Measurements from ENCODE around the gene SETDB2. TPM values are rescaled to one million over a fixed set of nuclear protein-coding genes. Genes with fewer than 3 reads are reported as not detected.

Gene SETDB2
- total and polyA plus RNA-seq, 2 of the 13 experiments (the other 11 are each of a cell fraction or from before 2014, with no cell fraction given): 8.1 to 8.7 TPM

DNA sequence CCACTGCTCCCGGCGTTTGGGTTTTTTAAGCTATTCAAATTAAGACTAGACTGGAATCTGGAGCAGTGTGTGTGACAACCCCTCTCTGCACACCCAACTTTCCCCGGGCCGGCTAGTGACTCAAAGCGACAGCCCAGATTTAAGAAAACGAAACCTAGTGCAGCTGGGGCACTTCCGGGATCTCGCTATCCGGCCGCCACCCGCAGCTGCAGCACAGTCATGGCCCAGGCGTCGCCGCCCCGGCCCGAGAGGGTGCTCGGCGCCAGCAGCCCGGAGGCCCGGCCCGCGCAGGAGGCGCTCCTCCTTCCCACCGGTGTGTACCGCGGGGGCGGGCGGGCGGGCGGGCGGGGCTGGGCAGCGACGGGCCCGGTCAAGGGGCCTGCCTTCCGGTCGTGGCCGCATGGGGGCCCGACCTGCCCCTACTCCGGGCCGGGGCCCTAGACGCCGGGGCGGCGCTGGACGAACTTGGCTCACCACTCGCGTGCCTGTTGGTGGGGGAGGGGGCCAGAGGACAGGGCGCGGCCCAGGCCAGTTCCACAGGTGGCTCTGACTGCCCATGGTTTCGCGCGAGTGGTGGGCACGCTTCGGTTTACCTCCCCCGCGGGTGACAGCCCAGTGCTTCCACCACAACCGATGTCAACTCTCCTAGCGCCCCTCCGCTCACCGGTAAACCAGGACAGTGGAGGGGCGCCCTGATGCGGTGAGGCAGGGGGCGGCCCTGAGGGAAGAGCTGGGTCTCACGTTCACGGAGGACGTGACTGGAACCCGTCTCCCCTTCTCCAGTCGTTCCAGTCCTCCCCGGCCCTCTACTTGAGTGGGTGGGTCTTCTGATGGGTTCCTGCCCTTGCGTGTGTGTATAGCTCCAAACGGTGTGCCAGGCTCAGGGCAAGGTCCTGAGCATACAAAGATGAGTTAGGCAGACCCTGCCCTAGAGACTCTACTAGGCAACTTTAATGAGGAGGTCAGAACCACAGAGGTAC, 52.0 kb downstream of the SETDB2 start, which contains the start of gene PHF11 (continued):
- TF ChIP-seq, protein P1, sequence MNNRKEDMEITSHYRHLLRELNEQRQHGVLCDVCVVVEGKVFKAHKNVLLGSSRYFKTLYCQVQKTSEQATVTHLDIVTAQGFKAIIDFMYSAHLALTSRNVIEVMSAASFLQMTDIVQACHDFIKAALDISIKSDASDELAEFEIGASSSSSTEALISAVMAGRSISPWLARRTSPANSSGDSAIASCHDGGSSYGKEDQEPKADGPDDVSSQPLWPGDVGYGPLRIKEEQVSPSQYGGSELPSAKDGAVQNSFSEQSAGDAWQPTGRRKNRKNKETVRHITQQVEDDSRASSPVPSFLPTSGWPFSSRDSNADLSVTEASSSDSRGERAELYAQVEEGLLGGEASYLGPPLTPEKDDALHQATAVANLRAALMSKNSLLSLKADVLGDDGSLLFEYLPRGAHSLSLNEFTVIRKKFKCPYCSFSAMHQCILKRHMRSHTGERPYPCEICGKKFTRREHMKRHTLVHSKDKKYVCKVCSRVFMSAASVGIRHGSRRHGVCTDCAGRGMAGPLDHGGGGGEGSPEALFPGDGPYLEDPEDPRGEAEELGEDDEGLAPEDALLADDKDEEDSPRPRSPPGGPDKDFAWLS (CRISPR knock-in tag; IDR thresholded peaks at IDR 0.05; ENCODE audit: borderline replicate concordance): no peak
- TF ChIP-seq HMG20B (CRISPR knock-in tag; conservative IDR thresholded peaks at IDR 0.05): 0 out of 2 replicates have a peak, but pooled peaks have one; percentile 13
- no peak for TF ChIP-seq ZNF850 (CRISPR knock-in tag; conservative IDR thresholded peaks at IDR 0.05)
- TF ChIP-seq, protein P2, sequence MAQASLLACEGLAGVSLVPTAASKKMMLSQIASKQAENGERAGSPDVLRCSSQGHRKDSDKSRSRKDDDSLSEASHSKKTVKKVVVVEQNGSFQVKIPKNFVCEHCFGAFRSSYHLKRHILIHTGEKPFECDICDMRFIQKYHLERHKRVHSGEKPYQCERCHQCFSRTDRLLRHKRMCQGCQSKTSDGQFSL (CRISPR knock-in tag; IDR thresholded peaks at IDR 0.05): peak; percentile 62; the same call in 1 of the 2 replicates
- 0 out of 2 replicates have a peak, but pooled peaks have one; percentile 67 for TF ChIP-seq PCBP1 (IDR thresholded peaks at IDR 0.05; ENCODE audit: borderline replicate concordance, low read depth, low read length)
- no peak for TF ChIP-seq NFIB (CRISPR knock-in tag; IDR thresholded peaks at IDR 0.05; ENCODE audit: borderline replicate concordance)
- TF ChIP-seq MTF2 (CRISPR knock-in tag; IDR thresholded peaks at IDR 0.05; ENCODE audit: borderline replicate concordance): no peak
- no peak for TF ChIP-seq MATR3 (CRISPR knock-in tag; IDR thresholded peaks at IDR 0.05)
- no peak for TF ChIP-seq FOSL1 (CRISPR knock-in tag; IDR thresholded peaks at IDR 0.05; ENCODE audit: borderline replicate concordance)
- no peak for TF ChIP-seq EHMT2 (IDR thresholded peaks at IDR 0.05; ENCODE audit: borderline replicate concordance, low read depth, low read length)
- no peak; the same call in 1 of the 2 replicates for TF ChIP-seq MAZ (IDR thresholded peaks at IDR 0.05; ENCODE audit: borderline replicate concordance, low read depth, low read length)
- peak; percentile 76 for TF ChIP-seq MAZ (CRISPR knock-in tag; IDR thresholded peaks at IDR 0.05; ENCODE audit: low read depth)
- TF ChIP-seq CREM (IDR thresholded peaks at IDR 0.05): no peak
- no peak for TF ChIP-seq CREM (CRISPR knock-in tag; IDR thresholded peaks at IDR 0.05)
- TF ChIP-seq MTF1 (CRISPR knock-in tag; IDR thresholded peaks at IDR 0.05): no peak
- no peak for TF ChIP-seq ZNF337 (CRISPR knock-in tag; IDR thresholded peaks at IDR 0.05; ENCODE audit: borderline replicate concordance, low read depth)
- TF ChIP-seq CENPT (CRISPR knock-in tag; IDR thresholded peaks at IDR 0.05; ENCODE audit: low read depth): no peak
- no peak for TF ChIP-seq CBX1 (IDR thresholded peaks at IDR 0.05; ENCODE audit: low read depth)
- TF ChIP-seq EEA1 (CRISPR knock-in tag; IDR thresholded peaks at IDR 0.05; ENCODE audit: borderline replicate concordance): no peak
- no peak for TF ChIP-seq MED13 (CRISPR knock-in tag; IDR thresholded peaks at IDR 0.05)
- no peak for TF ChIP-seq ARNTL (CRISPR knock-in tag; IDR thresholded peaks at IDR 0.05)
- TF ChIP-seq, protein P3, sequence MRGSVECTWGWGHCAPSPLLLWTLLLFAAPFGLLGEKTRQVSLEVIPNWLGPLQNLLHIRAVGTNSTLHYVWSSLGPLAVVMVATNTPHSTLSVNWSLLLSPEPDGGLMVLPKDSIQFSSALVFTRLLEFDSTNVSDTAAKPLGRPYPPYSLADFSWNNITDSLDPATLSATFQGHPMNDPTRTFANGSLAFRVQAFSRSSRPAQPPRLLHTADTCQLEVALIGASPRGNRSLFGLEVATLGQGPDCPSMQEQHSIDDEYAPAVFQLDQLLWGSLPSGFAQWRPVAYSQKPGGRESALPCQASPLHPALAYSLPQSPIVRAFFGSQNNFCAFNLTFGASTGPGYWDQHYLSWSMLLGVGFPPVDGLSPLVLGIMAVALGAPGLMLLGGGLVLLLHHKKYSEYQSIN (CRISPR knock-in tag; IDR thresholded peaks at IDR 0.05; ENCODE audit: borderline replicate concordance): no peak
- peak; percentile 39 for TF ChIP-seq PTBP1 (IDR thresholded peaks at IDR 0.05; ENCODE audit: low read depth, low read length, poor library complexity, severe bottlenecking)
- TF ChIP-seq MLLT10 (CRISPR knock-in tag; IDR thresholded peaks at IDR 0.05): no peak
- no peak for TF ChIP-seq ADNP (CRISPR knock-in tag; IDR thresholded peaks at IDR 0.05)
- TF ChIP-seq, protein P4, sequence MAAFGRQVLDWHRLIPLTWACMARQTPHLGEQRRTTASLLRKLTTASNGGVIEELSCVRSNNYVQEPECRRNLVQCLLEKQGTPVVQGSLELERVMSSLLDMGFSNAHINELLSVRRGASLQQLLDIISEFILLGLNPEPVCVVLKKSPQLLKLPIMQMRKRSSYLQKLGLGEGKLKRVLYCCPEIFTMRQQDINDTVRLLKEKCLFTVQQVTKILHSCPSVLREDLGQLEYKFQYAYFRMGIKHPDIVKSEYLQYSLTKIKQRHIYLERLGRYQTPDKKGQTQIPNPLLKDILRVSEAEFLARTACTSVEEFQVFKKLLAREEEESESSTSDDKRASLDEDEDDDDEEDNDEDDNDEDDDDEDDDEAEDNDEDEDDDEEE (CRISPR knock-in tag; IDR thresholded peaks at IDR 0.05): peak; percentile 77; the same call in 1 of the 2 replicates
- no peak for TF ChIP-seq ZNF292 (CRISPR knock-in tag; IDR thresholded peaks at IDR 0.05; ENCODE audit: borderline replicate concordance, low read depth)
